ENCODE results near the gene NTRK3.

- TF ChIP-seq REST (IDR thresholded peaks at IDR 0.05; ENCODE audit: insufficient read depth in 1 of 2, low read depth in 2 of 2, low read length in 2 of 2) (no peak), SIN3A (IDR thresholded peaks at IDR 0.05; ENCODE audit: borderline replicate concordance, insufficient read depth, low read length) (no peak), TAF1 (IDR thresholded peaks at IDR 0.05; ENCODE audit: borderline replicate concordance, insufficient read depth, low read length) (no peak), POLR2AphosphoS5 (IDR thresholded peaks at IDR 0.05; ENCODE audit: low read depth, low read length) (no peak)
These were observed 326.7 kb downstream of the NTRK3 start for GRCh38 chr15:87929841-87930240.

Measured in PFSK-1 (cell line).